Mammary microvascular endothelial cell (primary cell): ENCODE data around the gene SLC25A6. TPM values are rescaled to one million over a fixed set of nuclear protein-coding genes. Genes with fewer than 3 reads are reported as not detected.

Experiments used
- total RNA-seq: library from RNA; depleted of rRNA; stranded (reverse); fragments of >200 nt; gene quantifications from 2 replicates; pipeline ENCODE4 v1.2.3, GENCODE V29; 2015

Gene SLC25A6
- 246 and 266 TPM in 2 replicates for total RNA-seq

DNA sequence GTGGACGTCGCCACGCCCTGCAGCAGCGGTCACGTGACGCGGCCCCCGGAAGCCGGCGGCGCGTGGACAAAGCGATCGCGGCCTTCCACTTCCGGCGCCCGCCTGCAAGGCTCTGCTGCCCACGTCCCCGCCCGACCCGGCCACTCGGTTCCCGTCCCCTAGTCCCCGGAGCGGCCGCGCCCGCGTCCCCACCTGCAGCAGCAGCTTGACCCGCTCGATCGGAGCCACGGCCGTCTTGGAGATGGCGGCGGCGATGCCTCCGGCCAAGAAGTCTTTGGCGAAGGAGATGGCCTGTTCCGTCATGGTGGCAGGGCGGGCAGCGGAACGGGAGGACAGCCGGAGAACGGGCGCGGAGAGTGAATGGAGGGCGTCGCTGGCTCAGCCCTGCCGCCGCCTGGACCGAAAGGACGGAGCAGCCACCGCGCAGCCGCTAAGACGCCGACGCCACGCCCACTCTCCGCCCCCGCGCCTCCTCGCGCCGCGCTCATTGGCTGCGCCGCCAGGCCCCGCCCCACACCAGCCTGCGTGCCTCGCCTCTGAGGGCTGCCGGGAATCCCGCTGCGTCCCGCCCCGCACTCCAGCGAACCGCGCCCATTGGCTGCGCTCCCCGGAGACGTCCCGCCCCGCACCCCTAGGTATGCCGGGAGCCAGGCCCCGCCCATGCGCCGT lies at the start of gene SLC25A6:
TSS of gene SLC25A6 (minus strand) at position 407 of the 669 bp plus-strand sequence. CDS start at position 303, 104 bp downstream.

DNA sequence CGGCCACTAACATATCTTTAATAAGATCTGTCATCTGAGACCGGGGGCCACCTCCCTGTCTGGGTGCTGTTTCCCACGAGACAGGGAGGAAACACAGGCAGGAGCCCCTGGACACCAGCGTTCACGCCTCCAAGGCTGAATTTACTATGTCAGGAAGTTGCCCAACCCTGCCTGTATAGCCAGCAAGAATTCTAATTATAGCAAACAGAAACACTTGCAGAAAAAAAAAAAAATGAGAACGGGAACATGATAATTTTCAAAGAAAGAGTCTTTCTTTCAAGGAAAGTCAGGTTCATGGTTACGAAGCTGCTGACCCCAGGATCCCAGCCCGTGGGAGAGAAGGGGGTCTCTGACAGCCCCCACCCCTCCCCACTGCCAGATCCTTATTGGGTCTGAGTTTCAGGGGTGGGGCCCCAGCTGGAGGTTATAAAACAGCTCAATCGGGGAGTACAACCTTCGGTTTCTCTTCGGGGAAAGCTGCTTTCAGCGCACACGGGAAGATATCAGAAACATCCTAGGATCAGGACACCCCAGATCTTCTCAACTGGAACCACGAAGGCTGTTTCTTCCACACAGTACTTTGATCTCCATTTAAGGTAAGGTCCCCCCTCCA lies 55.5 kb downstream of the SLC25A6 start, which contains the start of gene IL3RA:
TSS of gene IL3RA (plus strand) at position 455 of the 613 bp plus-strand sequence. CDS start 4,981 bp downstream, outside the sequence.

Other genes with a start within 250 kb of the SLC25A6 start
- gene CRLF2, start 179.5 kb downstream of the SLC25A6 start, total RNA-seq, result 0.47 TPM in 1 of 2 replicates, not detected in the other
- not detected in 2 replicates for gene CSF2RA, start 123.3 kb downstream of the SLC25A6 start, total RNA-seq
- gene IL3RA, start 55.3 kb downstream of the SLC25A6 start, total RNA-seq, result 33.3 and 36.0 TPM in 2 replicates
- 27.0 and 29.4 TPM in 2 replicates for gene ASMTL, start 60.8 kb upstream of the SLC25A6 start, total RNA-seq
- gene P2RY8, start 145.1 kb upstream of the SLC25A6 start, total RNA-seq, result 0.67 and 1.7 TPM in 2 replicates
- 23.4 and 28.2 TPM in 2 replicates for gene AKAP17A, start 199.5 kb upstream of the SLC25A6 start, total RNA-seq
- not detected in 2 replicates for gene ASMT, start 222.9 kb upstream of the SLC25A6 start, total RNA-seq